Measurements from ENCODE around the gene C2orf74. TPM values are rescaled to one million over a fixed set of nuclear protein-coding genes. Genes with fewer than 3 reads are reported as not detected.

The C2orf74 gene
- total RNA-seq, 1 experiment from 2014 or later: 8.0 TPM

GRCh38 chr2:61196671-61197070, 34.7 kb downstream of the C2orf74 start:
- Histone ChIP-seq H3K56ac (ENCODE audit: insufficient read length, low read depth, low read length) (no peak overlapping the region), H3K4me1 (ENCODE audit: insufficient read depth, low read length) (no peaks in the 10 kb centered on the region), H3K23ac (ENCODE audit: insufficient read length, low read depth, low read length) (no peak overlapping the region), H2BK5ac (ENCODE audit: insufficient read length, low read length) (no peak overlapping the region), H3K27me3 (ENCODE audit: insufficient read depth, low read length) (no peaks in the 10 kb centered on the region), H3K4ac (ENCODE audit: low read depth, low read length) (no peak overlapping the region), H2BK20ac (ENCODE audit: low read depth, low read length, poor library complexity, severe bottlenecking) (no peak overlapping the region), H3K18ac (ENCODE audit: insufficient read length, low read depth, low read length) (no peak overlapping the region), H2BK120ac (ENCODE audit: low read depth, low read length, poor library complexity, severe bottlenecking) (no peak overlapping the region), H2AFZ (ENCODE audit: low read length) (no peak overlapping the region), H3K27ac (ENCODE audit: insufficient read length, low read depth, low read length) (no peak overlapping the region), H3K9me3 (ENCODE audit: control insufficient read depth, low read depth, low read length) (no peaks in the 10 kb centered on the region), H3T11ph (ENCODE audit: low read length) (no peak overlapping the region), H3K14ac (ENCODE audit: insufficient read depth, low read length) (no peak overlapping the region), H3K4me2 (ENCODE audit: insufficient read depth, insufficient read length, low read length) (no peak overlapping the region), H4K91ac (ENCODE audit: insufficient read length, low read depth, low read length) (no peak overlapping the region), H3K79me2 (ENCODE audit: insufficient read depth, low read length) (no peaks in the 10 kb centered on the region), H3K23me2 (ENCODE audit: insufficient read length, low read depth, low read length, poor library complexity, severe bottlenecking) (no peaks in the 10 kb centered on the region), H2BK12ac (ENCODE audit: insufficient read length, low read depth, low read length) (no peak overlapping the region), H3K79me1 (ENCODE audit: insufficient read depth, low read depth, low read length, poor library complexity, severe bottlenecking) (no peaks in the 10 kb centered on the region), H4K8ac (replicated peaks; ENCODE audit: insufficient read length, low read depth, low read length) (no peak overlapping the region), H2AK5ac (ENCODE audit: insufficient read length, low read length) (no peak overlapping the region), H4K20me1 (ENCODE audit: control insufficient read depth, insufficient read depth, insufficient read length) (no peaks in the 10 kb centered on the region), H2BK15ac (ENCODE audit: low read depth, low read length) (no peak overlapping the region), H3K9ac (ENCODE audit: extremely low read depth, insufficient read length, low read length) (no peak overlapping the region), H4K5ac (ENCODE audit: insufficient read length, low read depth, low read length) (no peak overlapping the region)
- DNase-seq: no peak
- no CpG with 5 or more reads among the region's 7 CpGs for WGBS (ENCODE audit: extremely low coverage, insufficient read length, low lambda C conversion rate)
- Mint-ChIP-seq H3K36me3 (ENCODE audit: insufficient read depth in 1 of 3, low read depth in 3 of 3) (peaks cover 0 to 32% (median 12%) of the 10 kb centered on the region in 3 experiments; a peak in 5 of 7 replicates), H3K27ac (peak overlapping the region in 1 of 3 experiments; percentile 65; a peak in 1 of 7 replicates), H3K4me3 (no peak overlapping the region), H3K27me3 (ENCODE audit: low read depth) (no peaks in the 10 kb centered on the region), H3K9me3 (no peaks in the 10 kb centered on the region), H3K4me1 (no peaks in the 10 kb centered on the region)
- no peak for TF ChIP-seq CTCF (conservative IDR thresholded peaks at IDR 0.05)

Data from H9 (cell line).